CD14-positive monocyte (primary cell): Measurements from ENCODE around the gene DMXL2. TPM values are rescaled to one million over a fixed set of nuclear protein-coding genes. Genes with fewer than 3 reads are reported as not detected.

Experiments used
- DNase-seq, 3 donors: peaks; one replicate each; pipeline ENCODE4 v3.0.0-alpha.2; 2011 to 2022
- H2AFZ ChIP-seq: 2 replicates; pipeline ENCODE4 v1.6.0; 2012; ENCODE audit warnings: mild to moderate bottlenecking, low read depth, low read length, inconsistent platforms; ENCODE audit not compliant: insufficient read depth, poor library complexity, severe bottlenecking
- H3K27ac ChIP-seq, 2 donors: 1 replicate in 1 of 2; 2 replicates in 1 of 2; pipeline ENCODE4 v1.5.1; 2012 to 2013; ENCODE audit warnings: low read length in 2 of 2, control low read depth in 1 of 2, inconsistent platforms in 1 of 2, low read depth in 1 of 2, mild to moderate bottlenecking in 1 of 2
- H3K27me3 ChIP-seq, 2 donors: one replicate each; pipeline versions ENCODE4 v1.6.0 to v1.6.1; 2011 to 2013; ENCODE audit warnings: low read length in 2 of 2; ENCODE audit not compliant: control insufficient read depth in 2 of 2, insufficient read depth in 2 of 2
- H3K36me3 ChIP-seq, 2 donors: replicated peaks in 1 of 2; 1 replicate in 1 of 2; 2 replicates in 1 of 2; pipeline versions ENCODE4 v1.5.1 to v1.6.1; 2012 to 2013; ENCODE audit warnings: low read length in 2 of 2, control low read depth in 1 of 2, inconsistent platforms in 1 of 2, mild to moderate bottlenecking in 1 of 2; ENCODE audit not compliant: insufficient read depth in 2 of 2, control insufficient read depth in 1 of 2
- H3K4me1 ChIP-seq, 2 donors: 1 replicate in 1 of 2; 2 replicates in 1 of 2; pipeline versions ENCODE4 v1.5.1 to v1.6.1; 2012 to 2013; ENCODE audit warnings: low read length in 2 of 2, control low read depth in 1 of 2, inconsistent platforms in 1 of 2, mild to moderate bottlenecking in 1 of 2, moderate library complexity in 1 of 2; ENCODE audit not compliant: insufficient read depth in 2 of 2, control insufficient read depth in 1 of 2
- H3K4me2 ChIP-seq: replicated peaks from 2 replicates; pipeline ENCODE3; 2012; ENCODE audit warnings: low read length, moderate library complexity, mild to moderate bottlenecking; ENCODE audit not compliant: poor library complexity, severe bottlenecking; ENCODE audit errors: extremely low read depth
- H3K4me3 ChIP-seq, 3 experiments: fragments of 200-600 bp in 1 of 3; sonication (generic) in 1 of 3; replicated peaks in 1 of 3; 1 replicate in 2 of 3; 2 replicates in 1 of 3; pipeline ENCODE4 v1.5.1; 2011 to 2013; ENCODE audit warnings: low read length in 3 of 3, mild to moderate bottlenecking in 3 of 3, control low read depth in 2 of 3, low read depth in 2 of 3, inconsistent platforms in 1 of 3, moderate library complexity in 1 of 3
- H3K79me2 ChIP-seq: 2 replicates; pipeline ENCODE4 v1.6.0; 2012; ENCODE audit warnings: mild to moderate bottlenecking, control low read depth, inconsistent platforms, low read length, moderate library complexity; ENCODE audit not compliant: insufficient read depth
- H3K9ac ChIP-seq: 2 replicates; pipeline ENCODE4 v1.6.0; 2017; ENCODE audit warnings: low read length, mild to moderate bottlenecking; ENCODE audit not compliant: insufficient read depth, poor library complexity, severe bottlenecking
- H3K9me3 ChIP-seq, 2 donors: replicated peaks in 1 of 2; 1 replicate in 1 of 2; 2 replicates in 1 of 2; pipeline versions ENCODE4 v1.5.1 to v1.6.1; 2012 to 2013; ENCODE audit warnings: low read length in 2 of 2, control low read depth in 1 of 2; ENCODE audit not compliant: control insufficient read depth in 1 of 2, insufficient read depth in 1 of 2
- H4K20me1 ChIP-seq: 2 replicates; pipeline ENCODE4 v1.6.0; 2012; ENCODE audit warnings: mild to moderate bottlenecking, low read length, control low read depth, moderate library complexity; ENCODE audit not compliant: insufficient read depth
- H3K27ac Mint-ChIP-seq, 7 donors: one replicate each; pipeline ENCODE4 v1.8.0; 2020; ENCODE audit warnings: mild to moderate bottlenecking in 7 of 7, mixed read lengths in 7 of 7, moderate library complexity in 6 of 7, inconsistent platforms in 2 of 7
- H3K27me3 Mint-ChIP-seq, 3 donors: one replicate each; pipeline ENCODE4 v1.8.0; 2021 to 2022; ENCODE audit warnings: low read depth in 3 of 3, mild to moderate bottlenecking in 3 of 3, mixed read lengths in 3 of 3, moderate library complexity in 3 of 3, inconsistent platforms in 1 of 3
- H3K36me3 Mint-ChIP-seq, 2 donors: one replicate each; pipeline ENCODE4 v1.8.0; 2020; ENCODE audit warnings: mixed read lengths in 2 of 2, inconsistent platforms in 1 of 2, mild to moderate bottlenecking in 1 of 2
- H3K4me1 Mint-ChIP-seq: one replicate; pipeline ENCODE4 v1.8.0; 2020; ENCODE audit warnings: mild to moderate bottlenecking, mixed read lengths
- H3K4me3 Mint-ChIP-seq, 2 donors: one replicate each; pipeline ENCODE4 v1.8.0; 2020; ENCODE audit warnings: mild to moderate bottlenecking in 2 of 2, mixed read lengths in 2 of 2, moderate library complexity in 1 of 2
- H3K9me3 Mint-ChIP-seq, 7 donors: one replicate each; pipeline ENCODE4 v1.8.0; 2020 to 2022; ENCODE audit warnings: mixed read lengths in 7 of 7, mild to moderate bottlenecking in 6 of 7, moderate library complexity in 6 of 7, inconsistent platforms in 2 of 7
- CTCF ChIP-seq: fragments of 200-600 bp; IDR thresholded peaks from one replicate; pipeline ENCODE4 v1.8.0; 2022; ENCODE audit warnings: antibody characterized with exemption, mild to moderate bottlenecking
- WGBS: methylation state at CpG from one replicate; pipeline ENCODE4 v1.1.5; 2013; ENCODE audit warnings: missing lambda C conversion rate; ENCODE audit not compliant: insufficient coverage; 5-methylcytosine and 5-hydroxymethylcytosine counted together
- intact Hi-C, 2 donors: fragments of 100-400 bp; cut with micrococcal nuclease; formaldehyde crosslinking; loops; one replicate each; pipeline versions ENCODE4 v1.15.0 to v1.15.1; 2023
- polyA plus RNA-seq, 3 donors: library from polyadenylated mRNA; depleted of rRNA in 1 of 3; unstranded in 2 of 3; stranded (reverse) in 1 of 3; fragments of 300-500 nt in 2 of 3; fragments of >200 nt in 1 of 3; fragmentation: Illumina TruSeq in 2 of 3; gene quantifications; 1 replicate in 2 of 3; 2 replicates in 1 of 3; pipeline ENCODE4 v1.2.3, GENCODE V29; 2012 to 2021

The DMXL2 gene
- polyA plus RNA-seq, 3 donors = 29.1 to 449 (median 45.5) TPM

DNA sequence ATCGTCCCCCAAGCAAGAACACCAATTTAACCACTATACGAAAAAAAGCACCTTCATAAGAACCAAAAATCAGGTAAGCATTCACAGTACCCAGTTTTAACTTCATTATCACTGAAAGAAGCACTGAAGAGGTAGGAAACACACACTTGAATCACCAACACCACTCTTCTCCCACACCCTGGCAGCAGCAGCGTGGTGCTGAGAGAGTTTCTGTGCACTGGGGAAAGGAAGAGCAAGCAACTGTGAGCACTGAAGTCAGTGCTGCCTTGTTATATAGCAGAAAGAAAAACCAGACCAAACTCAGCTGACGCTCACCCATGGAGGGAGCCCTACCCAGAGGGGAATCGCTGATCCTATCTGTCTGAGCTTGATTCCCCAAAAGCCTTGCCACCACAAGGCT lies 98.2 kb downstream of the DMXL2 start:
- WGBS = 100% methylated on average over 3 of the region's 5 CpGs
- H3K27me3 Mint-ChIP-seq = peaks cover 0 to 1% (median 0%) of the 10 kb centered on the region in 3 donors

DNA sequence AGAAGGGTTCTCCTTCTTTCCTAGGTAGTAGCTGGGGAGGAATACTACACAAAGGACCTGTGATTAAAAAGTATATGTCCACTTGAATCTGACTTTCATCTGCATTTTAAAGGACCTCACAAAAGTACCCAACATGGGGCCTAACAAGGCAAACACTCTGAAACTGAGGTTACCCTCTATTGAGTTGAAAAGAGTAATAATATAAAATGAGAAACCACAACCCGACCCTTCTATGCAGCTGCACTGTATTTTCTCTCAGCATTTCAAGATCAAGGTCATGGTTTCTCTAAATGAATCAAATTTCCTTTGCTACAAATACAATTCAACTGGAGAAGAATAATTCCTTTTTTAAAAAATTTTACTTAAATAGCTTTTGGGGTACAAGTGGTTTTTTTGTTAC lies 106.3 kb downstream of the DMXL2 start:
- TF ChIP-seq CTCF = no peak
- Histone ChIP-seq H3K4me3 (no peak overlapping the region), H4K20me1 (peaks cover 86% of the 10 kb centered on the region), H3K4me1 (no peaks in the 10 kb centered on the region), H3K27ac (no peak overlapping the region), H2AFZ (no peak overlapping the region), H3K79me2 (no peaks in the 10 kb centered on the region), H3K9ac (no peak overlapping the region), H3K9me3 (no peaks in the 10 kb centered on the region), H3K27me3 (no peaks in the 10 kb centered on the region), H3K4me2 (no peak overlapping the region), H3K36me3 (peaks cover 86 to 95% of the 10 kb centered on the region in 2 donors)
- H3K9me3 Mint-ChIP-seq = peaks cover 0 to 8% (median 1%) of the 10 kb centered on the region in 7 donors
- WGBS = no CpG with 5 or more reads among the region's 1 CpG
- H3K36me3 Mint-ChIP-seq = peaks cover 73 to 82% of the 10 kb centered on the region in 2 donors
- peaks cover 0 to 2% (median 0%) of the 10 kb centered on the region in 3 donors for H3K27me3 Mint-ChIP-seq
- intact Hi-C loops = no loop called here
- H3K4me1 Mint-ChIP-seq = no peaks in the 10 kb centered on the region
- H3K4me3 Mint-ChIP-seq = no peak overlapping the region
- DNase-seq = no peak
- peak overlapping the region in 1 of 7 donors; percentile 20 for H3K27ac Mint-ChIP-seq

More for the DNA sequence above, 98.2 kb downstream of the DMXL2 start:
- Mint-ChIP-seq H3K27ac (peak overlapping the region in 2 of 7 donors; percentile 3 to 63), H3K36me3 (peaks cover 78 to 89% of the 10 kb centered on the region in 2 donors), H3K4me3 (no peak overlapping the region), H3K4me1 (peaks cover 7% of the 10 kb centered on the region), H3K9me3 (peaks cover 0 to 10% (median 7%) of the 10 kb centered on the region in 7 donors)
- intact Hi-C loops = no loop called here
- H3K4me3 ChIP-seq = no peak overlapping the region
- no peak overlapping the region for H2AFZ ChIP-seq
- H3K9me3 ChIP-seq = peaks cover 0 to 3% of the 10 kb centered on the region in 2 donors
- DNase-seq = no peak
- peaks cover 64 to 96% of the 10 kb centered on the region in 2 donors for H3K36me3 ChIP-seq
- H3K27ac ChIP-seq = peak overlapping the region in 1 of 2 donors; percentile 17
- H3K4me1 ChIP-seq = peaks cover under 1 to 3% of the 10 kb centered on the region in 2 donors
- peaks cover 97% of the 10 kb centered on the region for H4K20me1 ChIP-seq
- no peak overlapping the region for H3K4me2 ChIP-seq
- H3K9ac ChIP-seq = no peak overlapping the region
- no peaks in the 10 kb centered on the region for H3K79me2 ChIP-seq
- H3K27me3 ChIP-seq = no peaks in the 10 kb centered on the region
- TF ChIP-seq CTCF = no peak
